ENCODE data around the gene HIF3A. TPM values are rescaled to one million over a fixed set of nuclear protein-coding genes. Genes with fewer than 3 reads are reported as not detected.
"Not testable (repeated sequence)": the region's sequence is repeated elsewhere in the genome, so short reads cannot be mapped to it uniquely, and the experiment has no call there.

Gene HIF3A
- total and polyA plus RNA-seq, 2 donors (not counting 1 experiment from before 2014, with no cell fraction given): 0.12 to 1.5 TPM

DNA sequence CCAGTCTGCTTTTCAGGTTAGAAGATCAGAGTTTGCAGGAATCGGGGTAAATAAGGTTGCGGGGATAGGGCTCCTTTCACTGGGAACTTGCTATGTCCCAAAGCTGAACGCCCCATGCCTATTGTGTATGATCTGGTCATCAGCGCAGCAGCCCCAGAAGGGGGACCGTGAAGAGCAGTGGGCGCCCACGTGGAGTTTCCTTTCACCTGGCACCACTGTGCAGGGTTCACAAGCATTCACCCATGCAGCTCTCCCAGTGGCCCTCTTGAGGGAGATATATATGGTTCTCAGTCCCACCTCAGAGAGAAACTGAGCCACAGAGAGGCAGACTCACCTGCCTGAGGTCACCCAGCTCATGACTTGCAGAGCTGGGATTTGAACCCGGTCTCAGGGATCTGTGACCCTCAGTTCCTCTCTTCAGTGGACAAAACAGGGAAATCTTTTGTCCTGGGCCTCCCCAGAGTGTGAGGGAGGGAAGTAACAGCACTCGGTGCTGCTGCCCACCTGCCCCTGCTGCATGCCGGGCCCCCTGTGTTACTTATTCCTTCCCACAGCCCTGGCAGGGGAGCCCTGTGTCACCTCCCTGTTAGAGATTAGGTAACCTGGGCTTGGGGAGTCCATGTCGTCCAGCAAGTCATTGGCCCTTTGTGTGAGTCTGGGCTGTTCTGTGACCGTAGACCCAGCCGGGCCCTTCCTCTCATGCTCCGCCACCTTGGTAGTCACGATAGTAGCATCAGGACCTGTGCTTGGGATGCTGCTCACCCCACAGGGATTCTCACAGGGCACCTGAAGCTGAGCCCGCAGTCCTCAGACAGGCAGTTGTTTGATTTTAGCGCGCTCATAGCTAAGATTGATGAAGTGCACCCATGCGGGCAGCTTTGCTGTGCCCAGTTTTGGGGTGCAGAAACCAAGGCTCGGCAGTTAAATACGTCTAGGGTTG lies 78.0 kb downstream of the HIF3A start:
- no peak overlapping the region for H3K9ac ChIP-seq (ENCODE audit: insufficient read depth, low read length)
- no peaks in the 10 kb centered on the region for H3K9me3 ChIP-seq (ENCODE audit: control insufficient read depth, insufficient read depth, low read depth, low read length)
- no peak overlapping the region for H3K4me2 ChIP-seq (ENCODE audit: extremely low read depth, insufficient read depth, low read length)
- H3K4me3 ChIP-seq (replicated peaks in 1 of 4; ENCODE audit: control extremely low read depth in 1 of 4, insufficient read depth in 1 of 4, low read depth in 3 of 4, low read length in 4 of 4): no peak overlapping the region
- H3K27me3 ChIP-seq (ENCODE audit: control insufficient read depth, insufficient read depth, low read length): no peaks in the 10 kb centered on the region
- H4K20me1 ChIP-seq (ENCODE audit: control insufficient read depth, extremely low read depth, insufficient read depth, low read length): no peaks in the 10 kb centered on the region
- H2AFZ ChIP-seq (ENCODE audit: low read length): no peak overlapping the region
- H3K4me1 ChIP-seq (ENCODE audit: control insufficient read depth, extremely low read depth, insufficient read depth, low read length): peaks cover 21% of the 10 kb centered on the region
- H3K36me3 ChIP-seq (ENCODE audit: control insufficient read depth, insufficient read depth, low read length): peaks cover 10% of the 10 kb centered on the region
- peaks cover 37% of the 10 kb centered on the region for H3K79me2 ChIP-seq (ENCODE audit: control insufficient read depth, insufficient read depth, low read length)
- no peak for DNase-seq (ENCODE audit: low read depth in 2 of 2)
- H3K27ac ChIP-seq (ENCODE audit: insufficient read depth, low read length): no peak overlapping the region
- TF ChIP-seq EZH2 (IDR thresholded peaks at IDR 0.05; ENCODE audit: low read length, missing control alignments): no peak
- TF ChIP-seq, protein P1, sequence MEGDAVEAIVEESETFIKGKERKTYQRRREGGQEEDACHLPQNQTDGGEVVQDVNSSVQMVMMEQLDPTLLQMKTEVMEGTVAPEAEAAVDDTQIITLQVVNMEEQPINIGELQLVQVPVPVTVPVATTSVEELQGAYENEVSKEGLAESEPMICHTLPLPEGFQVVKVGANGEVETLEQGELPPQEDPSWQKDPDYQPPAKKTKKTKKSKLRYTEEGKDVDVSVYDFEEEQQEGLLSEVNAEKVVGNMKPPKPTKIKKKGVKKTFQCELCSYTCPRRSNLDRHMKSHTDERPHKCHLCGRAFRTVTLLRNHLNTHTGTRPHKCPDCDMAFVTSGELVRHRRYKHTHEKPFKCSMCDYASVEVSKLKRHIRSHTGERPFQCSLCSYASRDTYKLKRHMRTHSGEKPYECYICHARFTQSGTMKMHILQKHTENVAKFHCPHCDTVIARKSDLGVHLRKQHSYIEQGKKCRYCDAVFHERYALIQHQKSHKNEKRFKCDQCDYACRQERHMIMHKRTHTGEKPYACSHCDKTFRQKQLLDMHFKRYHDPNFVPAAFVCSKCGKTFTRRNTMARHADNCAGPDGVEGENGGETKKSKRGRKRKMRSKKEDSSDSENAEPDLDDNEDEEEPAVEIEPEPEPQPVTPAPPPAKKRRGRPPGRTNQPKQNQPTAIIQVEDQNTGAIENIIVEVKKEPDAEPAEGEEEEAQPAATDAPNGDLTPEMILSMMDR (conservative IDR thresholded peaks at IDR 0.05 in 1 of 2, IDR thresholded peaks at IDR 0.05 in 1 of 2; ENCODE audit: low read depth in 1 of 2, low read length in 2 of 2): no peak

DNA sequence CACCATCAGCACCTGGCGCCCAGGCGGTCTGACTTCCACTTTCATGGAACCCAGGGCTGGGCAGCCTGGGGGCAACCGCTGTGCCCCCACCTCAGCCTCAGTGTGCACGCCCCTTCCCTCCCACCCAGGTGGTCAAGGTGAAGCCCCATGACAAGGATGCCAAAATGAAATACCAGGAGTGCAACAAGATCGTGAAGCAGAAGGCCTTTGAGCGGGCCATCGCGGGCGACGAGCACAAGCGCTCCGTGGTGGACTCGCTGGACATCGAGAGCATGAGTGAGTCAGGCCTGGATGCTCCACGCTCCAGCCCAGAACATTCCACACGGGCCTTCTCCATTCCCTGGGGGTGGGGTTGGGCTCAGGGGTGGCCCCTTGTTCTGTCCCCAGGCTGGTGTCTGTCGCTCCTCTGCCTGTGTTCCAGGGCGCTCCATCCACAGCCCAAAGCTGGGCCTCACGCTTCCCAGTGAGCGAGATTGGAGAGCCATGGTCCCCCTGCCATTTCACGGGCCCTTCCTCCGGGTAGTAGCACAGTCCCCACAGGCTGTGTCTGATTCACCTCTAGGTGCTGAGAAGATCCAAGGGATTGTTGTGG lies 78.7 kb downstream of the HIF3A start:
- H3K4me3 ChIP-seq (replicated peaks in 1 of 4; ENCODE audit: control extremely low read depth in 1 of 4, insufficient read depth in 1 of 4, low read depth in 3 of 4, low read length in 4 of 4); H3K27ac ChIP-seq (ENCODE audit: insufficient read depth, low read length); H3K9ac ChIP-seq (ENCODE audit: insufficient read depth, low read length); H3K4me2 ChIP-seq (ENCODE audit: extremely low read depth, insufficient read depth, low read length); H3K27me3 ChIP-seq (ENCODE audit: control insufficient read depth, insufficient read depth, low read length); DNase-seq (ENCODE audit: low read depth in 2 of 2); H4K20me1 ChIP-seq (ENCODE audit: control insufficient read depth, extremely low read depth, insufficient read depth, low read length); H3K9me3 ChIP-seq (ENCODE audit: control insufficient read depth, insufficient read depth, low read depth, low read length); H2AFZ ChIP-seq (ENCODE audit: low read length): not testable (repeated sequence)
- H3K4me1 ChIP-seq (ENCODE audit: control insufficient read depth, extremely low read depth, insufficient read depth, low read length): peaks cover 21% of the 10 kb centered on the region
- H3K79me2 ChIP-seq (ENCODE audit: control insufficient read depth, insufficient read depth, low read length): peaks cover 37% of the 10 kb centered on the region
- peaks cover 12% of the 10 kb centered on the region for H3K36me3 ChIP-seq (ENCODE audit: control insufficient read depth, insufficient read depth, low read length)

DNA sequence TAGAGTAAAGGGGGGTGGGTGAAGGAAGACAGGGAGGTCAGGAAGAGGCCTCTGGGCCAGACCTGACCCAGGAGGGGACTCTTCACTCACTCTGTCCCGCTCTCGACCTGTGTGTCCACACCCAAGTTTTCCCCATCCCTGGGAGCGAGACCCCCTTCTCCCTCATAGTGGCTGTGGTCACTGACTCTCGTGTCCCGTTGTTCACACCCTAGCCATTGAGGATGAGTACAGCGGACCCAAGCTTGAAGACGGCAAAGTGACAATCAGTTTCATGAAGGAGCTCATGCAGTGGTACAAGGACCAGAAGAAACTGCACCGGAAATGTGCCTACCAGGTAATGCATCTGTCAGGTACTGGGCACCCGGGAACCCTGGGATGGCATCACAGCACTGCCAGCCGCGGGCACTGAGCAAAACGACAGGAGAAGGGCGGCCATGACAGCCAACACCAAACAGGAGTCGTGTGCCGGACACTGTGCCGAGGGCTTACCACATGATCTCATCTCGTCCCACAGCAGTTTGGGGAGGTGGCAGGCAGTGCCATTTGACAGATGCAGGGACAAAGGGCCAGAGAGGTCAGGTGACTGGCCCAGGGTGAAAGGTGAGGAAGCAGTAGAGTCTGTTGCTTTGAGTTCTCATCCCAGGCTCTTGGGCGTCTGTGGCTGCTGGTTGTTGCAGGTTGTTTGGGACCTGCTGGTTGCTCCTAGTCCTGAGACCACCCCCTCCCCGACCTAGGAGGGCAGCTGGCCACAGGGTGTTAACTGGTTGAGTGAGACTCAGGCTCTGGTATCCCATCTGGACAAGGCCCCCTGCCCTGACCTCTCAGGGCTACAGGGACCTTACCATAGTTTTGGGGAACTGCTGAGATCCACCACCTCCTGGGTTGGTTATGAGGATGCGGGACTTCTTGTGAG lies 79.7 kb downstream of the HIF3A start:
- Histone ChIP-seq H3K9ac (ENCODE audit: insufficient read depth, low read length) (no peak overlapping the region), H2AFZ (ENCODE audit: low read length) (no peak overlapping the region), H4K20me1 (ENCODE audit: control insufficient read depth, extremely low read depth, insufficient read depth, low read length) (no peaks in the 10 kb centered on the region), H3K4me3 (replicated peaks in 1 of 4; ENCODE audit: control extremely low read depth in 1 of 4, insufficient read depth in 1 of 4, low read depth in 3 of 4, low read length in 4 of 4) (no peak overlapping the region), H3K27me3 (ENCODE audit: control insufficient read depth, insufficient read depth, low read length) (no peaks in the 10 kb centered on the region), H3K4me2 (ENCODE audit: extremely low read depth, insufficient read depth, low read length) (no peak overlapping the region), H3K36me3 (ENCODE audit: control insufficient read depth, insufficient read depth, low read length) (peaks cover 12% of the 10 kb centered on the region), H3K27ac (ENCODE audit: insufficient read depth, low read length) (no peak overlapping the region), H3K9me3 (ENCODE audit: control insufficient read depth, insufficient read depth, low read depth, low read length) (no peaks in the 10 kb centered on the region), H3K79me2 (ENCODE audit: control insufficient read depth, insufficient read depth, low read length) (peaks cover 31% of the 10 kb centered on the region), H3K4me1 (ENCODE audit: control insufficient read depth, extremely low read depth, insufficient read depth, low read length) (peaks cover 21% of the 10 kb centered on the region)
- TF ChIP-seq EZH2 (IDR thresholded peaks at IDR 0.05; ENCODE audit: low read length, missing control alignments): no peak
- TF ChIP-seq, protein P1 (conservative IDR thresholded peaks at IDR 0.05 in 1 of 2, IDR thresholded peaks at IDR 0.05 in 1 of 2; ENCODE audit: low read depth in 1 of 2, low read length in 2 of 2): no peak
- DNase-seq (ENCODE audit: low read depth in 2 of 2): no peak

Data from fibroblast of lung (primary cell).